Measurements from ENCODE around the gene BBS1. TPM values are rescaled to one million over a fixed set of nuclear protein-coding genes. Genes with fewer than 3 reads are reported as not detected.
A peak's percentile ranks its signal among the peaks of the same experiment; 100 is the strongest.

BBS1 gene
- total RNA-seq, 1 donor from 2014 or later = 51.1 TPM

GRCh38 chr11:66468691-66469090 lies 41.7 kb upstream of the BBS1 start:
- peaks cover 6% of the 10 kb centered on the region for H3K36me3 Mint-ChIP-seq (ENCODE audit: unreplicated experiment)

GRCh38 chr11:66469441-66469840 lies 41.0 kb upstream of the BBS1 start:
- Mint-ChIP-seq H3K9me3 (ENCODE audit: unreplicated experiment) (no peaks in the 10 kb centered on the region), H3K27me3 (ENCODE audit: unreplicated experiment) (no peaks in the 10 kb centered on the region), H3K36me3 (ENCODE audit: unreplicated experiment) (peaks cover 6% of the 10 kb centered on the region), H3K4me3 (ENCODE audit: unreplicated experiment) (no peak overlapping the region), H3K4me1 (ENCODE audit: unreplicated experiment) (peaks cover 19% of the 10 kb centered on the region), H3K27ac (ENCODE audit: unreplicated experiment) (no peak overlapping the region)
- DNase-seq (ENCODE audit: extremely low spot score, unreplicated experiment) = no peak
- no peak for TF ChIP-seq CTCF (IDR thresholded peaks at IDR 0.05)

More at GRCh38 chr11:66468691-66469090, 41.7 kb upstream of the BBS1 start:
- Mint-ChIP-seq H3K27ac (ENCODE audit: unreplicated experiment) (no peak overlapping the region), H3K9me3 (ENCODE audit: unreplicated experiment) (no peaks in the 10 kb centered on the region), H3K4me3 (ENCODE audit: unreplicated experiment) (peak overlapping the region; percentile 84), H3K27me3 (ENCODE audit: unreplicated experiment) (no peaks in the 10 kb centered on the region), H3K4me1 (ENCODE audit: unreplicated experiment) (peaks cover 19% of the 10 kb centered on the region)
- no peak for TF ChIP-seq CTCF (IDR thresholded peaks at IDR 0.05)
- DNase-seq (ENCODE audit: extremely low spot score, unreplicated experiment) = no peak

GRCh38 chr11:66470015-66470414 lies 40.4 kb upstream of the BBS1 start:
- no peak overlapping the region for H3K4me3 Mint-ChIP-seq (ENCODE audit: unreplicated experiment)
- no peak for DNase-seq (ENCODE audit: extremely low spot score, unreplicated experiment)
- H3K4me1 Mint-ChIP-seq (ENCODE audit: unreplicated experiment) = peaks cover 19% of the 10 kb centered on the region
- H3K36me3 Mint-ChIP-seq (ENCODE audit: unreplicated experiment) = peaks cover 6% of the 10 kb centered on the region
- H3K9me3 Mint-ChIP-seq (ENCODE audit: unreplicated experiment) = no peaks in the 10 kb centered on the region
- peak overlapping the region; percentile 1 for H3K27ac Mint-ChIP-seq (ENCODE audit: unreplicated experiment)
- TF ChIP-seq CTCF (IDR thresholded peaks at IDR 0.05) = no peak
- H3K27me3 Mint-ChIP-seq (ENCODE audit: unreplicated experiment) = no peaks in the 10 kb centered on the region

GRCh38 chr11:66471142-66471541 lies 39.3 kb upstream of the BBS1 start:
- TF ChIP-seq CTCF (IDR thresholded peaks at IDR 0.05) = no peak
- H3K4me1 Mint-ChIP-seq (ENCODE audit: unreplicated experiment) = peaks cover 16% of the 10 kb centered on the region
- H3K27me3 Mint-ChIP-seq (ENCODE audit: unreplicated experiment) = no peaks in the 10 kb centered on the region
- no peak for DNase-seq (ENCODE audit: extremely low spot score, unreplicated experiment)
- H3K9me3 Mint-ChIP-seq (ENCODE audit: unreplicated experiment) = no peaks in the 10 kb centered on the region
- H3K36me3 Mint-ChIP-seq (ENCODE audit: unreplicated experiment) = peaks cover 6% of the 10 kb centered on the region
- no peak overlapping the region for H3K4me3 Mint-ChIP-seq (ENCODE audit: unreplicated experiment)
- no peak overlapping the region for H3K27ac Mint-ChIP-seq (ENCODE audit: unreplicated experiment)

- H3K9me3 Mint-ChIP-seq (ENCODE audit: unreplicated experiment) = no peaks in the 10 kb centered on the region
- no peak for TF ChIP-seq CTCF (IDR thresholded peaks at IDR 0.05)
- no peaks in the 10 kb centered on the region for H3K27me3 Mint-ChIP-seq (ENCODE audit: unreplicated experiment)
- no peak for DNase-seq (ENCODE audit: extremely low spot score, unreplicated experiment)
- no peak overlapping the region for H3K27ac Mint-ChIP-seq (ENCODE audit: unreplicated experiment)
- H3K36me3 Mint-ChIP-seq (ENCODE audit: unreplicated experiment) = peaks cover 6% of the 10 kb centered on the region
- no peak overlapping the region for H3K4me3 Mint-ChIP-seq (ENCODE audit: unreplicated experiment)
- H3K4me1 Mint-ChIP-seq (ENCODE audit: unreplicated experiment) = peaks cover 15% of the 10 kb centered on the region
Measured at GRCh38 chr11:66472054-66472453, 38.4 kb upstream of the BBS1 start.

Measured in osteocyte (in vitro differentiated cells).